GM23338 (cell line): ENCODE measurements around the gene ATP13A4. TPM values are rescaled to one million over a fixed set of nuclear protein-coding genes. Genes with fewer than 3 reads are reported as not detected.

Experiments
- NANOG ChIP-seq: IDR thresholded peaks from 2 replicates; pipeline ENCODE4 v1.6.1; 2016; ENCODE audit warnings: antibody characterized with exemption, borderline replicate concordance
- REST ChIP-seq: IDR thresholded peaks from one replicate; pipeline ENCODE4 v1.6.1; 2018; ENCODE audit warnings: antibody characterized with exemption; ENCODE audit not compliant: unreplicated experiment
- ZNF462 ChIP-seq: fragments of 250-450 bp; sonication (Bioruptor Pico); IDR thresholded peaks from 2 replicates; pipeline ENCODE4 v1.5.0; 2020; ENCODE audit warnings: mild to moderate bottlenecking, moderate library complexity
- polyA plus RNA-seq: library from polyadenylated mRNA; unstranded; fragments of >200 nt; fragmentation: Nextera tagmentation; extraction: Ambion mirVana; gene quantifications from 2 replicates; pipeline ENCODE4 v1.2.1, GENCODE V29; 2016
- total RNA-seq: library from RNA; depleted of rRNA; stranded (reverse); fragments of >200 nt; shearing (Covaris generic); gene quantifications from 2 replicates; pipeline ENCODE4 v1.2.3, GENCODE V29; 2014

ATP13A4 gene
- total and polyA plus RNA-seq, 2 experiments from 2014 or later: not detected

GRCh38 chr3:193592841-193593667, 38.4 kb upstream of the ATP13A4 start, which contains the start of gene OPA1 (continued):
- TF ChIP-seq ZNF462 (no peak), REST (peak; percentile 42), NANOG (0 out of 2 replicates have a peak, but pooled peaks have one; percentile 15)
